ENCODE results near the gene ERFL.

The ERFL gene

DNA sequence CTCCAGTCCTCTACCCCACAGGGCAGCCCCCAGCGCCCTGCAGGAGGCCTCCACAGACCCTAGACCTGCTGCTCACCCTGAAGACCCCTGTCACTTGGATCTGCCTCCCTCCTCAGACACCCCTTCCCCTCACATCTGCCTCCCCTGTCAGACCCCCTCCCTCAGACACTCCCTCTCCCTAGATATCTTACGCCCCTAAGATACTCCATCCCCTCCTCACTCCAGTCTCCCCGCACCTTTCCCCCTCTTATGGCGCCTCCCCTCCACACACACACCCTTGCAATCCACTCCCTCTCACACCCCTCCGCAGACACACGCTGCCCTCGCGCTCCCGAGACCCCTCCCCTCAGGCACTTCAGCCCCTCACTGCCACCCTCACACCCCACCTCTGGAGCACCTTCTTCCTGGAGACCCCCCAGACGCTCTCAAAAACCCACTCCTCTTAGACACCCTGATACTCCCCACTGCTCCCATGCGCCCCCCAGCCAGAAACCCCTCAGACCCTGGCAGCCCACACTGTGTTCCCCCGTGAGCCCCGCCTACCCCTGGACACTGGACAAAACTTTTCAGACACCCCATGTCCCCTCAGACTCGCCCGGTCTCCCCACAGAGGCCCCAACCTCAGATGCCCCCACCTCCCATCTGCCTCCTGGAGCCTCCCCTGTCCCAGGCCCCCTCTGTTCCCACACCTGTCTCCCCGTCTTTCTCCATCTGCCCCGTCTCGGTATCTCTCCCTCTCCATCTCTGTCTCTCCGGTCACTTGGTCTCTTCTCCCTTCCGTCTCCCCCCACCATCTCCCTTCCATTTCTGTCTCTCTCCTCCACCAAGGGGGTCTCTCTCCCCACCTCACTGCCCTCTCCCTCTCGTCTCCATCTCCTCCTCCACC, 14.5 kb downstream of the ERFL start:
- DNase-seq (ENCODE audit: low read depth in 3 of 3), result no peak

DNA sequence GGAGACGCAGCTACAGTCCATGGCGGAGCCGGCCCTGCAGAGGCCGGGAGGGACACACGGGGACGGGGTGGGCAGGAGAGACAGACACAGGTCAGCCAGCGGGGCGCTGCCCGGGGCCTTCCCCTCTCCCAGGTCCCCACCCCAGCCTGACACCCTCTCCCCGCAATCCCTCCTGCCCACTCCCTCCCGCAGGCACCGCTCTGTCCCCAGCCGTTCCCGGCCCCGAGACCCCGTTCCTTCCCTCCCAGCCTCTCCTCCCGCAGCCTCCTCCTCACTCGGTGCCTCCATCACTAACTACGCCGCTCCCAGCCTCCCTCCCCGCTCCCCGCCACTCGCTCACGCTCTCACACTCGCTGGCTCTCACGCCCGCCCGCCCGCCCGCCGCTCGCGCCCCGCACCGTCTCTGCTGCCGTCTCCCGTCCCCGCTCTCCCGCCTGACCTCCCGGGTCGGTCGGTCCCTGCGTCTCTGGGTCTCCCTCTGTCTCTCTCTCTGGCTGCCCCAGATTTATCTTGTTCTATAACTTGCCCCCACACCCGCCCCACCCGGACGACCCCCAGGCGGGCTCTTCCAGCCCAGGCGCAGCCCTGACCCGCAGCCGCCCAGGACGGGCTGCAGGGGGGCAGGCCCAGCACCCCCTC, 15.2 kb downstream of the ERFL start:
- no peak for DNase-seq (ENCODE audit: low read depth in 3 of 3)

DNA sequence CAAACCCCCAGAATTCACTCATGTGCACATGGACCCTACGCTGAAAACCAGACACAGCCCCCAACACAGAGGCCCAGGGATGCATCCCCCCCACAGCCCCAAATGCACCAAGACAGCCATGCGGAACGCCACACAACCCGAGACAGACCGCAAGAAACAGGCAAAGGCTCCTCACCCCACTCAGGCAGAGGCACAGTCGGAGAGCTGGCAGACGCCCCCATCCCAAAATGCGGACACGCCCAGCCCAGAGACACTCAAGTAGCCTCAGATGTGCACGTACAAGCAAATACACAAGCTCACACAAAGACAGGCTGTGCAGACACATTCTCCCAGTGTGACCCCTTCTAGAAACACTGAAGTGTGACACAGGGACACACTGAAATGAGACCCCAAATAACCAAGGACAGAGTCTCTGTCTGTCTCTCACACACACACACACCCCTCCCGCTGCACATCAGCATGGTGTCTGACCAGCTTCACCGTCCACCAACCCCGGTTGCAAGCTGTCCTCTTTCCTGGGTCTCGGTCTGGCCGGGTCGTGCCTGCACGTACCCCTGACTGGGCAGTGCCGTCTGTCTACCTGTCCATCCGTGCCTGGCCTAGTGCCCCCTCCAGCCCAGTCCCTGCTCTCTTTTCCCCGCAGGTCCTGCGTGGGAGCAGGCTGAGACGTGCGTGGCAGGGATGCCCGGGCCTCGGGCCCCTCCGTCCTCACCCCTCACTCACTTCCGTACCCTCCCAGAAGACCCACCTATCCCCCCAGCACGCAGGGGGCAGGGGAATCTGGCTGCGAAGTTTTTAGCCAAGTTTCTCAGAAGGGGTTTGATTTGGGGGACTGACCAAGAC, 16.1 kb downstream of the ERFL start:
- no peak for DNase-seq (ENCODE audit: low read depth in 3 of 3)

DNA sequence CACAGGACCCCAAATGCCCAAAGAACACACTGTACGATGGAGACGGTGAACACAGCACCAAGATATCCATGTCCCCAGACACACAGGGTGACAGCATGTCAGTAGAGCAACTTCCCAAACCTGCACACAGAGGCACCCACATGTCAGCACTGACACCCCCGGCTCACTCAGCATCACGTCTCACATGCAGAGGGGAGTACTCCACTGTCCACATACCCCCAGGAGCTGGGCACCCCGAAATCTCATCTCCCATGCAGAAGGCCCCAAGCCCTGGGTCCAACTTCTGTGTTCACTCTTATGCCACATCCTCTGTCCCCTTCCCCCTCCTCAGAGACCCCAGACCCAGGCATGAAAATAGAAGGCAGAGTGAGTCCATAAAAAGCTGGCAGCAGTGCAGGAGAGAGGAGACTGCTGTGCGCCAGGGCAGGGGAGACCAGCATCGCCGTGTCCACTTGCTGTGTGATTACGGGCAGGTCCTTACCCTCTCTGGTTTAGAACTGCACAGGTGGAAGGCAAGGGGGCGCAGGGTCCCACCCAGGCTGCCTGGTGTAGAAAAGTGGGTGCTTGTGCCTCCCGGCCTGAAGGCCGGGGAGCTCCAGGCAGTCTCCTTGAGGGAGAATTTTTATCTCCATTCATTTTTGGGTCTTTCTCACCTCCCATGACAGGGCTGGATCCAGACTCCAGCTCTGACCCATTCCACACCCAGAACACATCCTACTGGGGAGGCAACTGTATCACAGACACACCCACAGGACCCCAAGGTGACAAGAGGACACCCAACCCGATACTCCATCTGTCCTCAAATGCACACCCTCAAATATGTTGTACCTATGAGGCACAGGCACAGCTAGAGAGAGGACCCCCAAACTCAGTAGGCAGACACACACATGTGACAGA, 17.0 kb downstream of the ERFL start:
- DNase-seq (ENCODE audit: low read depth in 3 of 3), result no peak

DNA sequence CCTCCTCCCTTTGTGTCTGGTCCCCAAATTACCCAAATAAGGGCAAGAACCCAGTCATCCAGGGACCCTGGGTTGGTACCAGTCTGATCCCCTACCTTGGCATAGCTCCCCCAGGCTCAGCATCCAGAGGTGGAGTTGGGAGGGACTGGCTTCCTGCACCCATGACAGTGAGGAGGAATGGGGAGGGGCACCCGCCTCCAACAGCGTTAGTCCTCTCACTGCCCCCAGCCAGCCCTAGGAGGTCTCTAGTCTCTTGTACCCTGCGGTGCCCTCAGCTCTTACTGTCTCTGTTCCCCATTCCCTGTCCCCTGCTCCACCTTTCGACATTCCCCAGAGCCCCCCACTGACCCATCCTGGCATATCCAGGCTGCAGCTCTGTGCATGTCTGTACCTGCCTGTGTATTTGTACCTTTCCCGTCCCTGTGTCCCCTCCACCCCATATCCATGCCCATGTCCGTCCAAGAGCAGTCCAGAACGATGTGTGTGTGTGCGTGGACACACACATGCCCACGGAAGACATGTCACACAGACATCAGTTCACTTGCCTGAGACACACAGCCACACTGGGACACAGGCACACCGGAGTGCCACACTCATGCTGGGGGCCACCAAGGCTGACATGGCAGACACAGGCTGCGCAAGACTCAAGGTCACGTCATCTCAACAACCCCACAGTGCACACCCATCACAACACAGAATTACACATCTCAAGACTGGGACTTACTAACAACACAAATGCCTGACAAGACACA, 17.8 kb downstream of the ERFL start:
- DNase-seq (ENCODE audit: low read depth in 3 of 3), result no peak

DNA sequence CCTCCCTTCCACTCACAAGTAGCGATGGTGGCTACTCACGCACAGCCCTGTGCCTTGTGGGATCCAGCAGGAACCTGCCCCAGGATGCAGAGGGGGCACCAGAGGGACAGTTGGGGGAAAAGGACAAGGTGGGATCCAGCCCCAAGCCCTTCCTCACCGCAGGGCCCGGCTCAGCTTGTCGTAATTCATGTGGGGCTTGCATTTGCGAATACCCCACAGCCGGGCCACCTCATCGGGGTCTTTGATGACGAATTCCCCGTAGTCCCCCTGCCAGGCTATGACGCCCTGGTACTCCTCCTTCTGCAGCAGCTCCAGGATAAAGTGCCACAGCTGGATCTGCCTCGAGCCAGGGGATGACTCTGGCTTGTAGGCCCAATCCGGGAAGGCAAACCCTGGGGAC, 18.5 kb downstream of the ERFL start:
- DNase-seq (ENCODE audit: low read depth in 3 of 3), result no peak

DNA sequence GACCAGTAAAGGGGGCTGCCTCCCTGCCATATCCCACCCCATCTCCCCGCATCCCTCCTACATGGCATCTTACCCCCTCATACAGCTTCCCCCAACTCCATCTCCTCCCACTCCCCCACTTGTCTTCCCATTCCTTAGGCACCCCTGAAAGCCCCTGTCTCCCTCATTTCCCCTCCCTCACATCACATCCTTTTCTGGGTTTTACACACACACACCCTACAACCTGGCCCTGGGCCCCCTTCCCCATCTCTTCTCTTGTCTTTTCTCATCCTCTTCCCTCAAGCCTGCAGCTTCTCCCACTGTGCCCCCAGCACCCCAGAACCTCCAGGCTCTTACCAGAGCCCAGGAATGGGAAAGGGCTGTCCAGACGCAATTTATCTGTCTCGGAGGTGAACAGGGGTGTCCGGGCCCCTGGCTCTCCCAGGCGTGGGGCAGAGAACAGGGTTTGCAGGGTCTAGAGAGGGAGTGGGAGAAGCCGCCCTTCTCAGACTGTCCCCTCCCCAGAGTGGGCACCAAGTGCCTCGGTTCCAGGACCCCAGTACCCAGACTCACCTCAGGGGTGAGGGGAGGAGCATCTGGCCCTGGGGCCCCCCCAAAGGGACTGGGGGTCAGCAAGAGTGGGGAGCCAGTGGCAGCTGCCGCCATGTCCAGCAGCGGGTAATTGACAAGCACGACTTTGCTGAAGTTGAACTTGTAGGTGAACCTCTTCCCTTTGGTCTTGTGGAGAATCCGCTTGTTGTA, 19.4 kb downstream of the ERFL start:
- no peak for DNase-seq (ENCODE audit: low read depth in 3 of 3)

DNA sequence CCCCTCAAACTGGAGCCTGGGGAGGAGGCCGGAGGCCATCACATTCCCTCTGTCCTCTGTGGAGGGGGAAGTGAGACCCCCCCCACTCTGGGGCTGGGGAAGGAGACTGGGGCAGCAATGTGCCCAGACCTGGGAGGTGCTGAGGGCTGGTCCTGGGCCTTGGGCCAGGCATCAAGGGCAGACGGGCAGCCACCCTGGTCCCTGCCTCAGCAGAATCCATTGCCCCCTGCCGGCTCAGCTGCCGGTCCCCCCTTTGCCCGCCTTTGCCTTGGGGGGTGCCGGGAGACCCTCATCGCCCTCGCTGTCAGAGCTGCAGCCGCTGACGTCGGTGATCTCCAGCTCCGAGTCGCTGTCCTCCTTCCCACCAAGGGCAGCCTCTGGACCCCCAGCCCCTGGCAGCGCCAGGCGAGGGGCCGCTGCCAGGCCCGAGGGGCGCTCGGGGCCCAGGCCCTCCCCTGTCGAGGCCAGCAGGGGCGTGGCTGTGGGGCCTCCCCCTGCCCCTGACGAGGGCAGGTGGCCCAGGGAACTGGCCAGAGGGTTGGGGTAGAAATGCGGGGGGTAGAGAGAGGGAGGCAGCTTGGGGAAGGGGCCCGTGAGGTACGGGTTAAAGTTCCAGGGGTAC, 20.1 kb downstream of the ERFL start:
- no peak for DNase-seq (ENCODE audit: low read depth in 3 of 3)

DNA sequence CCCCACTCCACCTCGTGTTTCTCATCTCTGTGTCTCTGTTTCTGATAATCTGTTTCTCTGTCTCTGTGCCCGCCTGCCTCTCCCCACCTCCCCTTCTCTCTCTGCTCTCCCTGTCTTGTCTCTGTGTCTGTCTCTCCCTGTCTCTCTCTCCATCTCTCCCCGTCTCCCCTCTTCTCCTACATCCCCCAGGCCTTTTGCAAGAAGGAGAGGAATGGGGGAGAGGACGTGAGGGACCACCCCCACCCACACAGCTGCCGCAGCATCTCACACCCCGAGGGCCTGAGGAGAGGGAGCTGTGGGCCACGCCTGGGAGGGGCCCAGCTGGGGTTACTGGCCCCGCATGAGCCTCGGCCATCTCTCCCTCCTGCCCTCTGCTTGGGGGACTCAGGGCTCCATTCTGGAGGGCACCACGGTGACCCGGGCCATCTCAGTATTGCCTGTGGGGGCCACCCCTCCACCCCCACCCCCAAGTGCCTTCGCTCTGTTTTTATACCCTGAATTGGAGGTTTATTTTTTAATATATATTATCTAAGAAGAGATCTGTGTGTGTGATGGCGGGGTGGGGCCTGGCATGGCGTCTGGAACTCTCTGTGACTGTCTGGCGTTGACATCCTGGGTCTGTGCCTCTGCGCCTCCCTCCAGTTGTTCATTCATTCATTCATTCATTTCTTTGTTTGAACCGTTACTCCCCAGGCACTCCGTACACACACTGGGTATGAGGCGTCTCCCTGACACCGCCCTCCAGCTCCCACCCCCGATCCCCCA, 21.2 kb downstream of the ERFL start:
- DNase-seq (ENCODE audit: low read depth in 3 of 3), result no peak

DNA sequence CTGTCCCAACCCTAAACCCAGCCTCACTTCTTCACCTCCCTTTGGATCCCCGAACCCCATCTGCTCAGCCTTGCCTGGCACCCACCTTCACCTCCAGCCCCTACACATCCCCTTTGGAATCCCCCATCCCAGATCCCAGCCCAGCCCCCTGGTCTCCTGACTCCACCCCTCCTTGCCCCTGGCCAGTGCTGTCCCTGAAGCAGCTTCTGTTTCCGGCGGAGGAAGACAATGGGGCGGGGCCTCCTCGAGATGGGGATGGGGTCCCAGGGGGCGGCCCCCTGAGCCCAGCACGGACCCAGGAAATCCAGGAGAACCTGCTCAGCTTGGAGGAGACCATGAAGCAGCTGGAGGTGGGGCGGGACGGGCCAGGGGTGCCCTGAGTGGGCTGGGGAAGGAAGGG, 22.0 kb downstream of the ERFL start:
- no peak for DNase-seq (ENCODE audit: low read depth in 3 of 3)

DNA sequence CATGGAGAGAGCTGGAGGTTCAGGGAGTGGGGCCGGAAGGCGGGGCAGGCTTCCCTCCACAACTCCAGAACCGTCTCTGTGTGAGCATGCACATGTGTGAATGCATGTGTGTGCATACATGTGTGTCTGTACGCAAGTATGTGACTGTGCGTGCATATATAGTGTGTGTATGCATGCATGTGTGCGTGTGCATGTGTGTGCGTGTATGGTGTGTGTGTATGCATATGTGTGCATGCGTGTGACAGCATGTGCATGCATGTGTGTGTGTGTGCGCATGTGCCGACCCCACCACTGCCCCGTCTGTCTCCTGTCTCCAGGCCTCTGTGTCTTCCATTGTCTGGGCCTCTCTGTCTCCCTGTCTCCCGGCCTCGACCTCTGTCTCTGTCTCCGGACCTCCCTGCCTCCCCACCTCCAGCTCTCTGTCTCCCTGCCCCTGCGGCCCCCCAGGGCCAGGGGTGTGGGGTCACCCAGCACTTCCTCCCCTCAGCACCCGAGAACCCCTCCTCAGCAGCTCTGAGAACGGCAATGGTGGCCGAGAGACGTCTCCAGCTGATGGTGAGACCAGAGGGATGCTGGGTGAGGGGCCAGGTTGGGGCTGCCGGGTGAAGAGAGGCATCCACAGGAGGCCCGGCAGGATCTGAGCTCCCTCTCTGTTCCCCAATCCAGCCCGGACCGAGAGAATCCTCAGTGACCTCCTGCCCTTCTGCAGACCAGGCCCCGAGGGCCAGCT, 22.8 kb downstream of the ERFL start:
- DNase-seq (ENCODE audit: low read depth in 3 of 3), result no peak

DNA sequence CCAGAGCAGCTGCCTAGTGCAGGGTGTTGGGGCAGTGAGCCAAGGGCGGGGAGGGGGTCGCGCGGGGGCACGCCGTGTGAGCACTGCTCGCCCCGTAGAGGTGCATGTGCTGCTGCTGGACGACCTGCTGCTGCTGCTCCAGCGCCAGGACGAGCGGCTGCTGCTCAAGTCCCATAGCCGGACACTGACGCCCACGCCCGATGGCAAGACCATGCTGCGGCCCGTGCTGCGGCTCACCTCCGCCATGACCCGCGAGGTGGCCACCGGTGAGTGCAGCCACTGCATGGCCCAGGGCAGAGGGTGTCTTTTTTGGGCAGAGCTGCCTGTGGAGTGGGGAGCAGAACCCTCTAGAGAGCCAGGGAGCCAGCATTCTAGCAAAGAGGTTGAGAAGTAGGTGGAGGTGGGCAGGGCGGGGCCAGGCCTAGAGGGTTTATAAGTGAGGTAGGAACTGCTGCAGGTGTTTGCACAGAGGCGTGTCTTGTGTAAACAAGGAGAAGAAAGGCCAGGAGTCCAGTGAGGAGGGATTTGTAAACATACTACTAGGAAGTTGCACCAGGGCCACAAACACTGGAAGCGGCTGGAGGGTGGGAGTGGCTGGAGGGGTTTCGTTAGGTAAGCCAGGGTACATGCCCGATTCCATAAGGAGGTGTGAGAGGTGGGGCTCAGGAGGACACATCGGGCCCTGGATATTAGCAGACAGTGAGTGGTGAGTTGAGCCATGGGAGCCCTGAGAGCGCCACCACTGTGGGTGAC, 24.0 kb downstream of the ERFL start:
- DNase-seq (ENCODE audit: low read depth in 3 of 3), result no peak

DNA sequence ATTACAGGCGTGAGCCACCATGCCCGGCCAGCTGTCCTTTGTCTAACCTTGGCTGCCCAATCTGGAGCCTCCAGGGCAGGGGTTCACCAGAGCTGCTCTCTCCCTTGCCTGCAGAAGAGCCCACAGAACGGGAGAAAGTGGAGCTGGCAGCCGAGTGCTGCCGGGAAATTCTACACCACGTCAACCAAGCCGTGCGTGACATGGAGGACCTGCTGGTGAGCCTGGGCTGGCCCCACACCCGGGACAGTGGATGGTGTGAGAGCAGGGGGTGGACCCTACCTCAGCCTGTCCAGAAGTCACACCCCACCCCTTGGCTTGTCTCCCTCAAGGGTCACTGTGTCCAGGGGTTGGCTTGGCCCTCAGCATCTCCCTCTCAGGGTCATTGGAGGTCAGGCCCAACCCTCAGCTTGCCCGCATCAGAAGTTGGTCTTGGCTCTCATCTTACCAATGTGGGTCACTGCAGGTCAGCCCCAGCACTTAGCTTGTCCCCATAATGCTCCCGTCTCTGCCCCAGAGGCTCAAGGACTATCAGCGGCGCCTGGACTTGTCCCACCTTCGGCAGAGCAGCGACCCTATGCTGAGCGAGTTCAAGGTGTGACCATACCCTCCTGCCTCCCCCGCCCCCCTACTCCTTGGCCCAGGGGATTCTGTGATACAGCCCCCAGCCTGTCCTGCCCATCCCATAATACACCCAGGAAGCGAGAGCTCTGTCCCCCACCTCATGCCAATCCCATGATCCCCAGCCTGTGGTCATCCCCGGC, 24.9 kb downstream of the ERFL start:
- no peak for DNase-seq (ENCODE audit: low read depth in 3 of 3)

DNA sequence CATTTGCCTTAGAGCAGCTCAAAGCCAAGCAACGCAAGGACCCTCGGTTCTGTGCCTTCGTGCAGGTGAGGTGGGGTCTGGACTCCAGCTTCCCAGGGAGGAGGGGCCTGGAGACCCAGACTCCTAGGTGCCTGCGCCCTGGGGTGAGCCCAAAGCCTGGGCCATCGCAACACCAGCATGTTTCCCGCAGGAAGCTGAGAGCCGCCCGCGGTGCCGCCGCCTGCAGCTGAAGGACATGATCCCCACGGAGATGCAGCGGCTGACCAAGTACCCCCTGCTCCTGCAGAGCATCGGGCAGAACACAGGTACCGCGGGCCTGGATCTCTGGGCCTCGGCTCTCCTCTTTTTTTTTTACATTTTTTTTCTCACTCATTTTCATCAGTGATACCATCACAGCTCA, 25.7 kb downstream of the ERFL start:
- DNase-seq (ENCODE audit: low read depth in 3 of 3), result no peak

DNA sequence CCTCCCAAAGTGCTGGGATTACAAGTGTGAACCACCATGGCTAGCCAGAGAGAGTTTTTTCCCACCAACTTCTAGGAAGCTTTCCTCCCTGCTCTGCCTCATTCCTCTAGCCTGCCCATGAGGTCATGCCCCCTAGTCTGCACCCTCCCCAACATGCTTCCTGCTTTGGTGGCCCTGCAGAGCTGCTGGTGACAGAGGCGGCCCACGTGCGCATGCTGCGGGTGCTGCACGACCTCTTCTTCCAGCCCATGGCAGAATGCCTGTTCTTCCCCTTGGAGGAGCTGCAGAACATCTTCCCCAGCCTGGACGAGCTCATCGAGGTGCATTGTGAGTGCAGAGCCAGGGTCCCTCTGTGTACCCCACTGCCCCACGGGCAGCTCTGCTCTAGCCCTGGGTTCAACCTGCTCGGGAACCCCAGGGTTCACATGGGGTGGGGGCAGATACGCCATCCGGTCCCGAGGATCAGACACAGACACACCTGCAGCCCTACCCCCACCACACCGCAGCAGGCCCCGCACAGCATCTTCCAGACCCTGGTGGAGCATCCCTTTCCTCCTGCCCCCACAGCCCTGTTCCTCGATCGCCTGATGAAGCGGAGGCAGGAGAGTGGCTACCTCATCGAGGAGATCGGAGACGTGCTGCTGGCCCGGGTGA, 26.4 kb downstream of the ERFL start:
- no peak for DNase-seq (ENCODE audit: low read depth in 3 of 3)

DNA sequence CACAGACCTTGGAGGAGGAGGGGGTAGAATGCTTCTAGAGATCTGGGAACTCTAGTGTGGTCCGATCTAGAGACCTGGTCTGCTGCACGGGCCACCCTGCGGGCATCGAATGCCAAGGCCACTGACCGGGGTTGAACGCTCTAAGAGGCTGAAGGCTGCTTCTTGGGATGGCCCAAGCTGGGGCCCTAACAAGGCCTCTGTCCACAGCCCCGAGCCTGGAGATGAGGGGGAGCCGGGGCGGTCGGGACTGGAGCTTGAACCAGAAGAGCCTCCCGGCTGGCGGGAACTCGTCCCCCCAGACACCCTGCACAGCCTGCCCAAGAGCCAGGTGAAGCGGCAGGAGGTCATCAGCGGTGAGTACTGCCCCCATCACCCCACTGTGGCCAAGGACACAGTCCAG, 30.0 kb downstream of the ERFL start:
- DNase-seq (ENCODE audit: low read depth in 3 of 3), result no peak

Data from stimulated activated CD4-positive, alpha-beta T cell treated with anti-CD3 and anti-CD28 coated beads, TNF-alpha, amount 100 ng/mL, for 24 hours (primary cell).